Mesenchymal stem cell (in vitro differentiated cells and primary cell): Measurements from ENCODE around the gene LRRC41.
"Not testable (repeated sequence)": the region's sequence is repeated elsewhere in the genome, so short reads cannot be mapped to it uniquely, and the experiment has no call there.

Experiments
- DNase-seq: peaks from one replicate; pipeline ENCODE4 v3.0.0-alpha.2; 2013
- H2AFZ ChIP-seq: one replicate; pipeline ENCODE4 v1.6.1; 2013; ENCODE audit warnings: low read depth, mild to moderate bottlenecking, control low read depth, inconsistent platforms, low read length, moderate library complexity
- H2AK5ac ChIP-seq: 2 replicates; pipeline ENCODE4 v1.6.1; 2013; ENCODE audit warnings: low read length, moderate library complexity, mild to moderate bottlenecking, inconsistent platforms; ENCODE audit not compliant: severe bottlenecking
- H2BK120ac ChIP-seq: one replicate; pipeline ENCODE4 v1.6.1; 2013; ENCODE audit warnings: low read depth, mild to moderate bottlenecking, inconsistent platforms, low read length, moderate library complexity
- H2BK12ac ChIP-seq, 2 experiments: one replicate each; pipeline ENCODE4 v1.6.1; 2013; ENCODE audit warnings: inconsistent platforms in 2 of 2, low read length in 2 of 2, mild to moderate bottlenecking in 2 of 2, moderate library complexity in 2 of 2, control low read depth in 1 of 2
- H2BK15ac ChIP-seq: one replicate; pipeline ENCODE4 v1.6.1; 2013; ENCODE audit warnings: mild to moderate bottlenecking, low read depth, inconsistent platforms; ENCODE audit not compliant: poor library complexity, severe bottlenecking
- H2BK5ac ChIP-seq: 2 replicates; pipeline ENCODE4 v1.6.1; 2013; ENCODE audit warnings: low read depth, mild to moderate bottlenecking, low read length, control low read depth, inconsistent platforms; ENCODE audit not compliant: poor library complexity, severe bottlenecking
- H3K14ac ChIP-seq, 2 experiments: one replicate each; pipeline ENCODE4 v1.6.1; 2013; ENCODE audit warnings: inconsistent platforms in 2 of 2, low read length in 2 of 2, control low read depth in 1 of 2, mild to moderate bottlenecking in 1 of 2, moderate library complexity in 1 of 2
- H3K18ac ChIP-seq, 2 experiments: one replicate each; pipeline ENCODE4 v1.6.1; 2013; ENCODE audit warnings: inconsistent platforms in 2 of 2, low read length in 2 of 2, control low read depth in 1 of 2, low read depth in 1 of 2, mild to moderate bottlenecking in 1 of 2
- H3K23ac ChIP-seq, 2 experiments: one replicate each; pipeline ENCODE4 v1.6.1; 2013; ENCODE audit warnings: inconsistent platforms in 2 of 2, low read length in 2 of 2, mild to moderate bottlenecking in 2 of 2, moderate library complexity in 2 of 2, control low read depth in 1 of 2
- H3K27ac ChIP-seq: 2 replicates; pipeline ENCODE4 v1.5.1; 2013; ENCODE audit warnings: mild to moderate bottlenecking, moderate library complexity, low read length, control low read depth, inconsistent platforms; ENCODE audit not compliant: poor library complexity, severe bottlenecking
- H3K27me3 ChIP-seq, 2 experiments: 2 replicates each; pipeline versions ENCODE4 v1.6.1 to v1.7.0; 2013; ENCODE audit warnings: low read length in 2 of 2, mild to moderate bottlenecking in 2 of 2, moderate library complexity in 2 of 2, control low read depth in 1 of 2, inconsistent platforms in 1 of 2; ENCODE audit not compliant: control insufficient read depth in 1 of 2, insufficient read depth in 1 of 2
- H3K36me3 ChIP-seq, 2 experiments: 2 replicates each; pipeline versions ENCODE4 v1.6.1 to v1.7.0; 2013; ENCODE audit warnings: low read length in 2 of 2, control low read depth in 1 of 2, inconsistent platforms in 1 of 2, low read depth in 1 of 2, mild to moderate bottlenecking in 1 of 2; ENCODE audit not compliant: insufficient read depth in 2 of 2, control insufficient read depth in 1 of 2
- H3K4ac ChIP-seq, 2 experiments: one replicate each; pipeline ENCODE4 v1.6.1; 2013; ENCODE audit warnings: inconsistent platforms in 2 of 2, low read length in 2 of 2, mild to moderate bottlenecking in 2 of 2, moderate library complexity in 2 of 2, control low read depth in 1 of 2, low read depth in 1 of 2
- H3K4me1 ChIP-seq: 2 replicates; pipeline ENCODE4 v1.6.1; 2013; ENCODE audit warnings: low read depth, low read length, control low read depth; ENCODE audit not compliant: control insufficient read depth, insufficient read depth
- H3K4me2 ChIP-seq: 2 replicates; pipeline ENCODE4 v1.6.1; 2013; ENCODE audit warnings: low read length, mild to moderate bottlenecking, inconsistent platforms; ENCODE audit not compliant: poor library complexity, severe bottlenecking
- H3K4me3 ChIP-seq, 2 experiments: 2 replicates each; pipeline versions ENCODE4 v1.5.1 to v1.7.0; 2013; ENCODE audit warnings: low read length in 2 of 2, mild to moderate bottlenecking in 2 of 2, control low read depth in 1 of 2, low read depth in 1 of 2; ENCODE audit not compliant: insufficient read depth in 1 of 2
- H3K79me1 ChIP-seq: replicated peaks from 2 replicates; pipeline ENCODE4 v1.6.1; 2013; ENCODE audit warnings: mild to moderate bottlenecking, control low read depth, low read length, inconsistent platforms; ENCODE audit not compliant: poor library complexity, severe bottlenecking
- H3K9ac ChIP-seq: 2 replicates; pipeline ENCODE4 v1.7.0; 2013; ENCODE audit warnings: mild to moderate bottlenecking, low read length, moderate library complexity
- H3K9me3 ChIP-seq: 2 replicates; pipeline ENCODE4 v1.7.0; 2013; ENCODE audit warnings: mild to moderate bottlenecking, low read length; ENCODE audit not compliant: control insufficient read depth
- H4K8ac ChIP-seq: one replicate; pipeline ENCODE4 v1.6.1; 2013; ENCODE audit warnings: inconsistent platforms, mild to moderate bottlenecking, low read length, moderate library complexity
- H4K91ac ChIP-seq: one replicate; pipeline ENCODE4 v1.6.1; 2013; ENCODE audit warnings: mild to moderate bottlenecking, low read length, inconsistent platforms
- WGBS: methylation state at CpG from one replicate; pipeline ENCODE4 v1.1.7; 2013; ENCODE audit warnings: mixed read lengths; 5-methylcytosine and 5-hydroxymethylcytosine counted together

LRRC41 gene

GRCh38 chr1:46242918-46243317 is 60.5 kb downstream of the LRRC41 start:
- peaks cover 4% of the 10 kb centered on the region for H3K9me3 ChIP-seq
- H3K27ac ChIP-seq, result no peak overlapping the region
- H3K14ac ChIP-seq, result no peak overlapping the region
- no peak overlapping the region for H2BK120ac ChIP-seq
- WGBS, result 100% methylated on average over 1 of the region's 1 CpG
- no peak overlapping the region for H2BK12ac ChIP-seq
- H3K4me2 ChIP-seq, result no peak overlapping the region
- H3K23ac ChIP-seq, result no peak overlapping the region
- no peak overlapping the region for H4K8ac ChIP-seq
- no peak overlapping the region for H3K9ac ChIP-seq
- H2AFZ ChIP-seq, result no peak overlapping the region
- H2BK15ac ChIP-seq, result no peak overlapping the region
- H3K4me1 ChIP-seq, result peaks cover 3% of the 10 kb centered on the region
- no peak overlapping the region for H3K18ac ChIP-seq
- no peaks in the 10 kb centered on the region for H3K36me3 ChIP-seq
- H2BK5ac ChIP-seq, result no peak overlapping the region
- no peak overlapping the region for H4K91ac ChIP-seq
- peaks cover under 1% of the 10 kb centered on the region for H3K79me1 ChIP-seq
- H3K4me3 ChIP-seq, result no peak overlapping the region
- no peak overlapping the region for H2AK5ac ChIP-seq
- no peak overlapping the region for H3K4ac ChIP-seq
- H3K27me3 ChIP-seq, result no peaks in the 10 kb centered on the region
- DNase-seq, result no peak

- WGBS, result 100% methylated on average over 3 of the region's 38 CpGs
- H3K9ac ChIP-seq, result not testable (repeated sequence)
These were observed 61.7 kb downstream of the LRRC41 start for GRCh38 chr1:46241733-46242132.

GRCh38 chr1:46238865-46239264 is 64.6 kb downstream of the LRRC41 start:
- H2BK5ac ChIP-seq, H3K14ac ChIP-seq, H3K18ac ChIP-seq, H3K79me1 ChIP-seq, H3K4me3 ChIP-seq, H2AK5ac ChIP-seq, H2BK120ac ChIP-seq, H3K27ac ChIP-seq, H4K8ac ChIP-seq, H3K27me3 ChIP-seq, H3K23ac ChIP-seq, H3K4me2 ChIP-seq, H4K91ac ChIP-seq, H3K4ac ChIP-seq, H2AFZ ChIP-seq, H3K4me1 ChIP-seq, H3K36me3 ChIP-seq, H2BK12ac ChIP-seq, H2BK15ac ChIP-seq: not testable (repeated sequence)
- DNase-seq, result peak; percentile 55
- H3K9me3 ChIP-seq, result peaks cover 13% of the 10 kb centered on the region
- H3K9ac ChIP-seq, result peak overlapping the region; percentile 61
- WGBS, result 50% methylated on average over 1 of the region's 1 CpG

More at GRCh38 chr1:46241733-46242132, 61.7 kb downstream of the LRRC41 start:
- H3K27me3 ChIP-seq, H3K36me3 ChIP-seq, H3K4me3 ChIP-seq, H3K18ac ChIP-seq, H2AK5ac ChIP-seq, H3K4me1 ChIP-seq, H3K27ac ChIP-seq, H4K8ac ChIP-seq, H3K14ac ChIP-seq, H3K23ac ChIP-seq, H2BK5ac ChIP-seq, DNase-seq, H3K79me1 ChIP-seq, H2BK15ac ChIP-seq, H2AFZ ChIP-seq, H2BK120ac ChIP-seq, H3K9me3 ChIP-seq, H3K4me2 ChIP-seq, H2BK12ac ChIP-seq, H3K4ac ChIP-seq, H4K91ac ChIP-seq: not testable (repeated sequence)

- H3K27ac ChIP-seq, result no peak overlapping the region
- no peak overlapping the region for H2BK12ac ChIP-seq
- H3K9me3 ChIP-seq, result peaks cover 13% of the 10 kb centered on the region
- no peak overlapping the region for H2BK5ac ChIP-seq
- H3K14ac ChIP-seq, result no peak overlapping the region
- H3K36me3 ChIP-seq, result no peaks in the 10 kb centered on the region
- H2AFZ ChIP-seq, result no peak overlapping the region
- no peak overlapping the region for H3K4ac ChIP-seq
- DNase-seq, result no peak
- no peaks in the 10 kb centered on the region for H3K79me1 ChIP-seq
- H3K4me2 ChIP-seq, result no peak overlapping the region
- H3K18ac ChIP-seq, result no peak overlapping the region
- no peaks in the 10 kb centered on the region for H3K4me1 ChIP-seq
- H2BK120ac ChIP-seq, result no peak overlapping the region
- WGBS, result 85% methylated on average over 4 of the region's 4 CpGs
- H2AK5ac ChIP-seq, result no peak overlapping the region
- H4K8ac ChIP-seq, result no peak overlapping the region
- no peak overlapping the region for H3K23ac ChIP-seq
- H3K27me3 ChIP-seq, result no peaks in the 10 kb centered on the region
- no peak overlapping the region for H4K91ac ChIP-seq
- no peak overlapping the region for H3K9ac ChIP-seq
- no peak overlapping the region for H3K4me3 ChIP-seq
- no peak overlapping the region for H2BK15ac ChIP-seq
These were observed 66.5 kb downstream of the LRRC41 start for GRCh38 chr1:46236882-46237281.
